ENCODE results near the gene MYBPC2. TPM values are rescaled to one million over a fixed set of nuclear protein-coding genes. Genes with fewer than 3 reads are reported as not detected.
A peak's percentile ranks its signal among the peaks of the same experiment; 100 is the strongest.

The MYBPC2 gene
- not detected in 2 replicates for polyA plus RNA-seq (2011; rRNA removed)
- not detected in 2 replicates for polyA minus RNA-seq (2011; rRNA and poly(A)+ RNA removed)

GRCh38 chr19:50432221-50433028 lies at the start of gene MYBPC2:
Gene MYBPC2 (plus strand): TSS chr19:50432892. CDS start chr19:50432954, 62 bp downstream.
- H3K27me3 ChIP-seq (ENCODE audit: control insufficient read depth, insufficient read depth, low read length): peaks cover 9% of the 10 kb centered on the region
- ChIA-PET POLR2A (no interaction called here), CTCF (interaction anchor here (1.5 kb wide), 1 partner anchor 25 kb away, joined by 3 read pairs; no protein-coding TSS in a partner anchor)
- no peaks in the 10 kb centered on the region for H3K36me3 ChIP-seq (ENCODE audit: control insufficient read depth, insufficient read depth, low read length)
- no peak for TF ChIP-seq CTCF (IDR thresholded peaks at IDR 0.05; ENCODE audit: insufficient read depth, low read depth, low read length)
- peak within 1 kb of the TSS; percentile 46 for H3K4me3 ChIP-seq (ENCODE audit: low read depth, low read length)
- DNase-seq (ENCODE audit: low read depth): no peak

GRCh38 chr19:50383001-50383851 lies 49.5 kb upstream of the MYBPC2 start:
- ChIA-PET POLR2A (no interaction called here), CTCF (interaction anchor here (1.0 to 1.4 kb wide), 5 partner anchors 14 to 173 kb away, joined by 3 to 7 read pairs (median 5); no protein-coding TSS in a partner anchor)

DNA sequence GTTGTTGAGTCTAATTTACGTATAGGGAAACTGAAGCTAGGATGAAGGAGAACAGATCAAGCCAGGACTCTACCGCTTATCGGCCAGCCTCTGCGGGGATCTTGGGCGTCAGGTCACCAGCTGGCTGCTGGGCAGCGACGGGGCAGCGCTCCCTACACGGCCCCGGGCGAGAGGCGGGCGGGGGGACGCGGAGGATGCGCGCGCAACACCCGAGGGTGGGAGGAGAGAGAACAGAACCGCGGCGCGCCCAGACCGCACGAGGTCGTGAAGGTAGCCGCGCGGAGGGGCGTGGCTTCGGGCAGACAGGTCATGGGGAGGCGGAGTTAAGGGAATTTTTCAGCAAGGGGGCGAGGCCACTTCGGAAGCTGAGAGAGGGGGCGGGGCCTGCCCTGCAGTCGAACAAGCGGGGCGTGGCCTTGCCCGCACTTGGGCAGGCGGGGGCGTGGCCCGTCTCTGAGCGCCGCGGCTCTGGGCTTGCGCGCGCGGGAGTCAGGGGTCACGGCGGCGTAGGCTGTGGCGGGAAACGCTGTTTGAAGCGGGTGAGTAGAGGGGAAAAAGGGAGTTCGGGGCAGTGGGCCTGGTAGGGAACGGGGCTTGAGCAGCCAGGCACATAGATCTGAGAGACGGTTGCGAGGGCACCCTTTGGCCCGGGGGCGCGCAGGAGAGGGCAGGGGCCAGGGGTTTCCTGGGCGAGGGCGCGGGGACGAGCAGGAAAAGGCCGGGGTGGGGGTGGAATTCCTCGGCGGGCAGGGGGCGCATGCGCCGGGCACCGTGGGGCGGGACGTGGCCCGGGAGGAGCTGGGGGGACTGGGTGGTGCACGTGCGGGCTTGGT lies 48.6 kb upstream of the MYBPC2 start, which contains the start of gene POLD1:
TSS of gene POLD1 (plus strand) at position 496 of the 833 bp plus-strand sequence. CDS start 14,505 bp downstream, outside the sequence.
- ChIA-PET POLR2A (no interaction called here), CTCF (interaction anchor here (1.0 to 1.4 kb wide), 7 partner anchors 9 to 172 kb away, joined by 3 to 7 read pairs (median 4); no protein-coding TSS in a partner anchor)
- H3K36me3 ChIP-seq (ENCODE audit: control insufficient read depth, insufficient read depth, low read length): peaks cover 21% of the 10 kb centered on the region
- TF ChIP-seq CTCF (IDR thresholded peaks at IDR 0.05; ENCODE audit: insufficient read depth, low read depth, low read length): no peak
- no peaks in the 10 kb centered on the region for H3K27me3 ChIP-seq (ENCODE audit: control insufficient read depth, insufficient read depth, low read length)
- H3K4me3 ChIP-seq (ENCODE audit: low read depth, low read length): peak within 1 kb of the TSS; percentile 77
- peak; percentile 76 for DNase-seq (ENCODE audit: low read depth)

More at GRCh38 chr19:50383001-50383851, 49.5 kb upstream of the MYBPC2 start:
- peaks cover 29% of the 10 kb centered on the region for H3K36me3 ChIP-seq (ENCODE audit: control insufficient read depth, insufficient read depth, low read length)
- H3K4me3 ChIP-seq (ENCODE audit: low read depth, low read length): peak overlapping the region; percentile 77
- DNase-seq (ENCODE audit: low read depth): no peak
- H3K27me3 ChIP-seq (ENCODE audit: control insufficient read depth, insufficient read depth, low read length): no peaks in the 10 kb centered on the region
- TF ChIP-seq CTCF (IDR thresholded peaks at IDR 0.05; ENCODE audit: insufficient read depth, low read depth, low read length): no peak

DNA sequence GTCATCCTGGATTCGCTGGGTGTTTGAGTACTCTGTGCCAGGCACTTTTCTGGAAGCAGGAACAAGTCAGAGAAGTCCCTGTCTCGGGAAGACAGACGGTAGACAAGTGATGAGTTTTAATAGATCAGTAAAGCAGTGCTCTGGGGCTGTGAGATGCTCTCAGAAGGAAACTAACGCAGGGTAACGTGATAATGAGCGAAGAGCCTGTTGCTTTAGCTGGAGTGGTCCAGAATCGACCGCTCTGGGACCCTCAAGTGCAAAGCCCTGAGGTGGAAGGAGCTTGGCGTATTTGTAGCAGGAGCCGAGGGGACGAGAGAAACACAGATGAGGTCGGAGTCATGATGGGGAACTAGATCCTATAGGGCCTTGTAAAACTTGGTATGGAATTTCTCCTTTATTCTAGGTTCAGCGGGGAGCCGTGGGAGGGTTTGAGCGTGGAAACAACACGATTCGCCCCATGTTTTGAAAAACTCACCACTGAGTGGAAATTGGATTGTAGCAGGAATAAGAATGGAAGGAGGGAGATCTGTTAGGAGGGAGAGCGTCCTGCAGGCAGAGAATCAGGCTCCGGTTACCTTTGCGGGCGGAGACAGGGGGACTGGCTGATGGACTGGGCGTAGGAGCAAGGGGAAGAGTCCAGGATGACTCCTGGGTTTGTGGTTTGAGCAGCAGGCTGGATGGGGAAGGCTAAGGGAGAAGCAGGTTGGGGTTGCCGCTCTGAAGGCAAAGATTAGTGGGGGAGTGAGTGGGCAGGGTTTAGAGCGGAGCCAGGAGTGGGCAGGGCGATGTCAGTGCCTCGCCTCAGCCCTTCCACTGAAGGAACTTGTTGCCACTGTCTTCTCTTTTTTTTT lies 47.8 kb upstream of the MYBPC2 start:
- POLR2A ChIA-PET: interaction anchor here (0.6 kb wide), 1 partner anchor 8 kb away, joined by 4 read pairs; no protein-coding TSS in a partner anchor
- H3K4me3 ChIP-seq (ENCODE audit: low read depth, low read length): peak overlapping the region; percentile 77

More for the DNA sequence above, 47.8 kb upstream of the MYBPC2 start:
- peaks cover 14% of the 10 kb centered on the region for H3K36me3 ChIP-seq (ENCODE audit: control insufficient read depth, insufficient read depth, low read length)
- no peaks in the 10 kb centered on the region for H3K27me3 ChIP-seq (ENCODE audit: control insufficient read depth, insufficient read depth, low read length)
- CTCF ChIA-PET: interaction anchor here (1.0 to 1.4 kb wide), 7 partner anchors 8 to 171 kb away, joined by 3 to 7 read pairs (median 4); no protein-coding TSS in a partner anchor
- TF ChIP-seq CTCF (IDR thresholded peaks at IDR 0.05; ENCODE audit: insufficient read depth, low read depth, low read length): no peak
- DNase-seq (ENCODE audit: low read depth): no peak
